H9 (cell line): ENCODE measurements around the gene ADAM33. TPM values are rescaled to one million over a fixed set of nuclear protein-coding genes. Genes with fewer than 3 reads are reported as not detected.

Source experiments
- DNase-seq: peaks from one replicate; pipeline ENCODE4 v3.0.0-alpha.2; 2017
- H2AFZ ChIP-seq: one replicate; pipeline ENCODE4 v1.6.1; 2013; ENCODE audit warnings: mild to moderate bottlenecking, low read length, control low read depth, moderate library complexity
- H2AK5ac ChIP-seq: 2 replicates; pipeline ENCODE4 v1.6.1; 2013; ENCODE audit warnings: low read length, control low read depth, mixed read lengths; ENCODE audit not compliant: insufficient read length
- H2BK120ac ChIP-seq: one replicate; pipeline ENCODE4 v1.6.1; 2013; ENCODE audit warnings: low read depth, mild to moderate bottlenecking, low read length, control low read depth, inconsistent platforms; ENCODE audit not compliant: poor library complexity, severe bottlenecking
- H2BK12ac ChIP-seq: 2 replicates; pipeline ENCODE4 v1.6.1; 2013; ENCODE audit warnings: low read length, control low read depth, mixed read lengths, low read depth; ENCODE audit not compliant: insufficient read length
- H2BK15ac ChIP-seq: 2 replicates; pipeline ENCODE4 v1.6.1; 2013; ENCODE audit warnings: low read depth, low read length, control low read depth
- H2BK20ac ChIP-seq: one replicate; pipeline ENCODE4 v1.6.1; 2013; ENCODE audit warnings: low read depth, mild to moderate bottlenecking, low read length, control low read depth, inconsistent platforms; ENCODE audit not compliant: poor library complexity, severe bottlenecking
- H2BK5ac ChIP-seq: 2 replicates; pipeline ENCODE4 v1.6.1; 2013; ENCODE audit warnings: low read length, control low read depth, mixed read lengths; ENCODE audit not compliant: insufficient read length
- H3K14ac ChIP-seq: 2 replicates; pipeline ENCODE4 v1.6.1; 2013; ENCODE audit warnings: low read length, control low read depth; ENCODE audit not compliant: insufficient read depth
- H3K18ac ChIP-seq: 2 replicates; pipeline ENCODE4 v1.6.1; 2013; ENCODE audit warnings: low read depth, mild to moderate bottlenecking, mixed read lengths, low read length, control low read depth; ENCODE audit not compliant: insufficient read length
- H3K23ac ChIP-seq: 2 replicates; pipeline ENCODE4 v1.6.1; 2013; ENCODE audit warnings: low read length, control low read depth, mixed read lengths, low read depth; ENCODE audit not compliant: insufficient read length
- H3K23me2 ChIP-seq: 2 replicates; pipeline ENCODE4 v1.6.1; 2013; ENCODE audit warnings: low read depth, mild to moderate bottlenecking, mixed read lengths, low read length, control low read depth; ENCODE audit not compliant: insufficient read length, poor library complexity, severe bottlenecking
- H3K27ac ChIP-seq: 2 replicates; pipeline ENCODE4 v1.5.1; 2013; ENCODE audit warnings: low read length, control low read depth, mixed read lengths, low read depth; ENCODE audit not compliant: insufficient read length
- H3K27me3 ChIP-seq: 2 replicates; pipeline ENCODE4 v1.6.1; 2013; ENCODE audit warnings: low read length, control low read depth, inconsistent platforms; ENCODE audit not compliant: insufficient read depth
- H3K4ac ChIP-seq: 2 replicates; pipeline ENCODE4 v1.6.1; 2013; ENCODE audit warnings: low read depth, mild to moderate bottlenecking, control low read depth, inconsistent platforms, low read length, moderate library complexity
- H3K4me1 ChIP-seq: 2 replicates; pipeline ENCODE4 v1.6.1; 2013; ENCODE audit warnings: low read length, control low read depth, inconsistent platforms; ENCODE audit not compliant: insufficient read depth
- H3K4me2 ChIP-seq: 2 replicates; pipeline ENCODE4 v1.6.1; 2013; ENCODE audit warnings: low read length, control low read depth, mixed read lengths; ENCODE audit not compliant: insufficient read length, insufficient read depth
- H3K56ac ChIP-seq: 2 replicates; pipeline ENCODE4 v1.6.1; 2013; ENCODE audit warnings: low read depth, mild to moderate bottlenecking, mixed read lengths, low read length, control low read depth; ENCODE audit not compliant: insufficient read length
- H3K79me1 ChIP-seq: 2 replicates; pipeline ENCODE4 v1.6.1; 2013; ENCODE audit warnings: low read depth, mild to moderate bottlenecking, moderate library complexity, low read length, control low read depth, inconsistent platforms; ENCODE audit not compliant: insufficient read depth, poor library complexity, severe bottlenecking
- H3K79me2 ChIP-seq: 2 replicates; pipeline ENCODE4 v1.6.1; 2013; ENCODE audit warnings: low read length, control low read depth, inconsistent platforms; ENCODE audit not compliant: insufficient read depth
- H3K9ac ChIP-seq: 2 replicates; pipeline ENCODE4 v1.6.1; 2013; ENCODE audit warnings: low read length, control low read depth, mixed read lengths; ENCODE audit not compliant: insufficient read length; ENCODE audit errors: extremely low read depth
- H3K9me3 ChIP-seq: one replicate; pipeline ENCODE4 v1.6.1; 2013; ENCODE audit warnings: low read depth, low read length, inconsistent platforms; ENCODE audit not compliant: control insufficient read depth
- H3T11ph ChIP-seq: one replicate; pipeline ENCODE4 v1.6.1; 2013; ENCODE audit warnings: mild to moderate bottlenecking, low read length, control low read depth, inconsistent platforms
- H4K20me1 ChIP-seq: one replicate; pipeline ENCODE4 v1.6.1; 2013; ENCODE audit not compliant: control insufficient read depth, insufficient read length, insufficient read depth
- H4K5ac ChIP-seq: 2 replicates; pipeline ENCODE4 v1.6.1; 2013; ENCODE audit warnings: low read depth, mild to moderate bottlenecking, mixed read lengths, low read length, control low read depth; ENCODE audit not compliant: insufficient read length
- H4K8ac ChIP-seq: replicated peaks from 2 replicates; pipeline ENCODE4 v1.6.1; 2013; ENCODE audit warnings: low read length, control low read depth, mixed read lengths, low read depth; ENCODE audit not compliant: insufficient read length
- H4K91ac ChIP-seq: 2 replicates; pipeline ENCODE4 v1.6.1; 2013; ENCODE audit warnings: low read depth, mild to moderate bottlenecking, moderate library complexity, mixed read lengths, low read length, control low read depth; ENCODE audit not compliant: insufficient read length
- H3K27ac Mint-ChIP-seq, 3 experiments: 2 replicates in 2 of 3; 3 replicates in 1 of 3; pipeline ENCODE4 v1.8.0; 2020 to 2021; ENCODE audit warnings: mixed read lengths in 3 of 3, mild to moderate bottlenecking in 1 of 3, moderate library complexity in 1 of 3
- H3K27me3 Mint-ChIP-seq: 2 replicates; pipeline ENCODE4 v1.8.0; 2021; ENCODE audit warnings: low read depth, mild to moderate bottlenecking, moderate library complexity, mixed read lengths
- H3K36me3 Mint-ChIP-seq, 3 experiments: 2 replicates in 2 of 3; 3 replicates in 1 of 3; pipeline ENCODE4 v1.8.0; 2020 to 2021; ENCODE audit warnings: low read depth in 3 of 3, mixed read lengths in 3 of 3; ENCODE audit not compliant: insufficient read depth in 1 of 3
- H3K4me1 Mint-ChIP-seq, 2 experiments: 2 replicates each; pipeline ENCODE4 v1.8.0; 2020; ENCODE audit warnings: mixed read lengths in 2 of 2
- H3K4me3 Mint-ChIP-seq, 2 experiments: 2 replicates in 1 of 2; 3 replicates in 1 of 2; pipeline ENCODE4 v1.8.0; 2020 to 2021; ENCODE audit warnings: mild to moderate bottlenecking in 2 of 2, mixed read lengths in 2 of 2, moderate library complexity in 1 of 2
- H3K9me3 Mint-ChIP-seq, 2 experiments: 2 replicates in 1 of 2; 3 replicates in 1 of 2; pipeline ENCODE4 v1.8.0; 2020; ENCODE audit warnings: mild to moderate bottlenecking in 2 of 2, mixed read lengths in 2 of 2, moderate library complexity in 1 of 2
- CTCF ChIP-seq: fragments of 200-600 bp; sonication (generic); conservative IDR thresholded peaks from 3 replicates; pipeline ENCODE4 v1.8.0; 2021; ENCODE audit warnings: antibody characterized with exemption, mild to moderate bottlenecking
- WGBS: extraction: QIAGEN DNeasy Blood & Tissue Kit; methylation state at CpG from one replicate; pipeline ENCODE4 v1.1.7; 2013; ENCODE audit warnings: missing lambda C conversion rate, low lambda C conversion rate, mixed read lengths; ENCODE audit not compliant: insufficient read length; ENCODE audit errors: extremely low coverage; 5-methylcytosine and 5-hydroxymethylcytosine counted together
- total RNA-seq: library from RNA; stranded (reverse); gene quantifications from 2 replicates; pipeline ENCODE4 v1.2.1, GENCODE V29; 2021

The ADAM33 gene
- total RNA-seq, 1 experiment from 2014 or later, result 4.0 TPM

- no peak overlapping the region for H3K9ac ChIP-seq
- H2AFZ ChIP-seq, result no peak overlapping the region
- no peaks in the 10 kb centered on the region for H3K9me3 ChIP-seq
- H2BK20ac ChIP-seq, result no peak overlapping the region
- TF ChIP-seq CTCF, result no peak
- no peak overlapping the region for H4K91ac ChIP-seq
- H3K79me2 ChIP-seq, result no peaks in the 10 kb centered on the region
- H3K27me3 ChIP-seq, result no peaks in the 10 kb centered on the region
- H2BK12ac ChIP-seq, result no peak overlapping the region
- H4K20me1 ChIP-seq, result no peaks in the 10 kb centered on the region
- no peaks in the 10 kb centered on the region for H3K23me2 ChIP-seq
- no peak overlapping the region for H4K5ac ChIP-seq
- no peak for DNase-seq
- no peak overlapping the region for H3T11ph ChIP-seq
- H3K27ac Mint-ChIP-seq, result no peak overlapping the region
- no peak overlapping the region for H2BK120ac ChIP-seq
- no CpG with 5 or more reads among the region's 5 CpGs for WGBS
- no peak overlapping the region for H3K27ac ChIP-seq
- no peak overlapping the region for H3K4me3 Mint-ChIP-seq
- no peak overlapping the region for H3K56ac ChIP-seq
- H3K23ac ChIP-seq, result no peak overlapping the region
- no peak overlapping the region for H2AK5ac ChIP-seq
- no peak overlapping the region for H3K4ac ChIP-seq
- H3K4me1 Mint-ChIP-seq, result no peaks in the 10 kb centered on the region
- H3K18ac ChIP-seq, result no peak overlapping the region
- H3K4me2 ChIP-seq, result no peak overlapping the region
- no peaks in the 10 kb centered on the region for H3K79me1 ChIP-seq
- no peak overlapping the region for H2BK5ac ChIP-seq
- no peaks in the 10 kb centered on the region for H3K9me3 Mint-ChIP-seq
- no peak overlapping the region for H4K8ac ChIP-seq
- no peak overlapping the region for H2BK15ac ChIP-seq
- H3K36me3 Mint-ChIP-seq, result peaks cover 0 to 10% (median under 1%) of the 10 kb centered on the region in 3 experiments; a peak in 4 of 7 replicates
- H3K4me1 ChIP-seq, result no peaks in the 10 kb centered on the region
- H3K14ac ChIP-seq, result no peak overlapping the region
- H3K27me3 Mint-ChIP-seq, result no peaks in the 10 kb centered on the region
Observed at GRCh38 chr20:3646067-3646440, 35.8 kb downstream of the ADAM33 start.
